MG63 (cell line): ENCODE results near the gene IDH1. TPM values are rescaled to one million over a fixed set of nuclear protein-coding genes. Genes with fewer than 3 reads are reported as not detected.
A peak's percentile ranks its signal among the peaks of the same experiment; 100 is the strongest.
"Not testable (repeated sequence)": the region's sequence is repeated elsewhere in the genome, so short reads cannot be mapped to it uniquely, and the experiment has no call there.

Experiments
- DNase-seq: peaks from one replicate; pipeline ENCODE4 v3.0.0-alpha.2; 2020
- H3K27me3 ChIP-seq: fragments of 250-450 bp; sonication (Bioruptor Pico); 2 replicates; pipeline ENCODE4 v1.5.1; 2020; ENCODE audit warnings: mild to moderate bottlenecking, moderate library complexity
- H3K36me3 ChIP-seq: fragments of 250-450 bp; sonication (Bioruptor Pico); 2 replicates; pipeline ENCODE4 v1.5.1; 2020; ENCODE audit warnings: mild to moderate bottlenecking, moderate library complexity
- H3K4me3 ChIP-seq: fragments of 250-450 bp; sonication (Bioruptor Pico); 2 replicates; pipeline ENCODE4 v1.5.1; 2020; ENCODE audit warnings: mild to moderate bottlenecking, moderate library complexity
- H3K9me3 ChIP-seq: fragments of 250-450 bp; sonication (Bioruptor Pico); 2 replicates; pipeline ENCODE4 v1.5.1; 2020; ENCODE audit warnings: mild to moderate bottlenecking, moderate library complexity
- total RNA-seq: library from RNA; depleted of rRNA; stranded (reverse); fragments of >200 nt; shearing (Covaris generic); gene quantifications from 2 replicates; pipeline ENCODE4 v1.2.3, GENCODE V29; 2014; ENCODE audit warnings: low replicate concordance; rRNA removed

The IDH1 gene
- 29.6 and 37.0 TPM in 2 replicates for total RNA-seq

GRCh38 chr2:208254871-208255556 lies at the start of gene IDH1:
Gene IDH1 (minus strand): TSS chr2:208255071. CDS start chr2:208251551, 3,520 bp downstream.
- no peaks in the 10 kb centered on the region for H3K9me3 ChIP-seq
- H3K4me3 ChIP-seq = peak within 1 kb of the TSS; percentile 70
- H3K36me3 ChIP-seq = peaks cover 10% of the 10 kb centered on the region
- peak; percentile 89 for DNase-seq
- H3K27me3 ChIP-seq = no peaks in the 10 kb centered on the region

- no peak overlapping the region for H3K4me3 ChIP-seq
- H3K27me3 ChIP-seq = no peaks in the 10 kb centered on the region
- no peak for DNase-seq
- peaks cover 45% of the 10 kb centered on the region for H3K36me3 ChIP-seq
- no peaks in the 10 kb centered on the region for H3K9me3 ChIP-seq
Measured at GRCh38 chr2:208304157-208304556, 49.3 kb upstream of the IDH1 start.

GRCh38 chr2:208300847-208301618 lies 46.2 kb upstream of the IDH1 start:
- Histone ChIP-seq H3K36me3 (peaks cover 53% of the 10 kb centered on the region), H3K9me3 (no peaks in the 10 kb centered on the region), H3K27me3 (no peaks in the 10 kb centered on the region), H3K4me3 (no peak overlapping the region)
- DNase-seq = no peak

GRCh38 chr2:208297961-208298360 lies 43.1 kb upstream of the IDH1 start:
- DNase-seq = no peak
- peaks cover 38% of the 10 kb centered on the region for H3K36me3 ChIP-seq
- no peaks in the 10 kb centered on the region for H3K9me3 ChIP-seq
- H3K4me3 ChIP-seq = no peak overlapping the region
- H3K27me3 ChIP-seq = no peaks in the 10 kb centered on the region

- H3K27me3 ChIP-seq = no peaks in the 10 kb centered on the region
- H3K9me3 ChIP-seq = no peaks in the 10 kb centered on the region
- H3K4me3 ChIP-seq = no peak overlapping the region
- H3K36me3 ChIP-seq = peaks cover 32% of the 10 kb centered on the region
- no peak for DNase-seq
Measured at GRCh38 chr2:208296610-208297009, 41.7 kb upstream of the IDH1 start.

GRCh38 chr2:208295834-208296233 lies 41.0 kb upstream of the IDH1 start:
- DNase-seq = no peak

GRCh38 chr2:208294482-208295024 lies 39.7 kb upstream of the IDH1 start:
- H3K27me3 ChIP-seq = no peaks in the 10 kb centered on the region
- no peak overlapping the region for H3K4me3 ChIP-seq
- H3K9me3 ChIP-seq = peaks cover 3% of the 10 kb centered on the region; the same call in 1 of the 2 replicates
- DNase-seq = no peak
- H3K36me3 ChIP-seq = peaks cover 36% of the 10 kb centered on the region

More at GRCh38 chr2:208295834-208296233, 41.0 kb upstream of the IDH1 start:
- H3K4me3 ChIP-seq = no peak overlapping the region
- H3K27me3 ChIP-seq = no peaks in the 10 kb centered on the region
- peaks cover 32% of the 10 kb centered on the region for H3K36me3 ChIP-seq
- H3K9me3 ChIP-seq = peaks cover 3% of the 10 kb centered on the region; the same call in 1 of the 2 replicates

- Histone ChIP-seq H3K4me3 (no peak overlapping the region), H3K36me3 (peaks cover 55% of the 10 kb centered on the region), H3K27me3 (no peaks in the 10 kb centered on the region), H3K9me3 (peaks cover under 1% of the 10 kb centered on the region; the same call in 1 of the 2 replicates)
- DNase-seq = no peak
Measured at GRCh38 chr2:208285853-208286252, 31.0 kb upstream of the IDH1 start.

GRCh38 chr2:208280933-208281332 lies 26.1 kb upstream of the IDH1 start:
- no peaks in the 10 kb centered on the region for H3K9me3 ChIP-seq
- H3K4me3 ChIP-seq = no peak overlapping the region
- no peak for DNase-seq
- H3K27me3 ChIP-seq = no peaks in the 10 kb centered on the region
- H3K36me3 ChIP-seq = peaks cover 64% of the 10 kb centered on the region

- H3K9me3 ChIP-seq = no peaks in the 10 kb centered on the region
- H3K36me3 ChIP-seq = peaks cover 65% of the 10 kb centered on the region
- H3K4me3 ChIP-seq = no peak overlapping the region
- no peak for DNase-seq
- no peaks in the 10 kb centered on the region for H3K27me3 ChIP-seq
Measured at GRCh38 chr2:208280234-208280633, 25.4 kb upstream of the IDH1 start.

- Histone ChIP-seq H3K27me3 (no peaks in the 10 kb centered on the region), H3K4me3 (no peak overlapping the region), H3K9me3 (no peaks in the 10 kb centered on the region), H3K36me3 (peaks cover 74% of the 10 kb centered on the region)
- DNase-seq = no peak
Measured at GRCh38 chr2:208279236-208279635, 24.4 kb upstream of the IDH1 start.

- no peaks in the 10 kb centered on the region for H3K27me3 ChIP-seq
- no peak overlapping the region for H3K4me3 ChIP-seq
- no peak for DNase-seq
- H3K9me3 ChIP-seq = no peaks in the 10 kb centered on the region
- peaks cover 81% of the 10 kb centered on the region for H3K36me3 ChIP-seq
Measured at GRCh38 chr2:208278549-208278948, 23.7 kb upstream of the IDH1 start.

- DNase-seq = no peak
- Histone ChIP-seq H3K9me3 (no peaks in the 10 kb centered on the region), H3K4me3 (no peak overlapping the region), H3K27me3 (no peaks in the 10 kb centered on the region), H3K36me3 (peaks cover 76% of the 10 kb centered on the region)
Measured at GRCh38 chr2:208274748-208275147, 19.9 kb upstream of the IDH1 start.

- Histone ChIP-seq H3K4me3 (no peak overlapping the region), H3K9me3 (no peaks in the 10 kb centered on the region), H3K36me3 (peaks cover 25% of the 10 kb centered on the region), H3K27me3 (no peaks in the 10 kb centered on the region)
- no peak for DNase-seq
Measured at GRCh38 chr2:208269091-208269490, 14.2 kb upstream of the IDH1 start.

GRCh38 chr2:208268156-208268952 lies 13.5 kb upstream of the IDH1 start:
- Histone ChIP-seq H3K27me3 (no peaks in the 10 kb centered on the region), H3K36me3 (peaks cover 18% of the 10 kb centered on the region), H3K4me3 (no peak overlapping the region), H3K9me3 (no peaks in the 10 kb centered on the region)
- no peak for DNase-seq

- not testable (repeated sequence) for H3K27me3 ChIP-seq, H3K9me3 ChIP-seq, DNase-seq
- Histone ChIP-seq H3K4me3 (peak overlapping the region; percentile 81), H3K36me3 (peaks cover 11% of the 10 kb centered on the region)
Measured at GRCh38 chr2:208267526-208267925, 12.7 kb upstream of the IDH1 start.

GRCh38 chr2:208266936-208267335 lies 12.1 kb upstream of the IDH1 start:
- Histone ChIP-seq H3K9me3 (peaks cover 6% of the 10 kb centered on the region; the same call in 1 of the 2 replicates), H3K4me3 (peak overlapping the region; percentile 81), H3K27me3 (no peaks in the 10 kb centered on the region), H3K36me3 (peaks cover 7% of the 10 kb centered on the region)
- DNase-seq = no peak
